SH-SY5Y (cell line): ENCODE data around the gene BICDL2.

ENCODE experiments used
- GATA2 ChIP-seq: IDR thresholded peaks from 2 replicates; pipeline ENCODE4 v1.6.1; 2011; ENCODE audit warnings: mild to moderate bottlenecking, low read depth, low read length
- GATA3 ChIP-seq: IDR thresholded peaks from 2 replicates; pipeline ENCODE4 v1.6.1; 2011; ENCODE audit warnings: low read depth, mild to moderate bottlenecking, low read length, moderate library complexity

DNA sequence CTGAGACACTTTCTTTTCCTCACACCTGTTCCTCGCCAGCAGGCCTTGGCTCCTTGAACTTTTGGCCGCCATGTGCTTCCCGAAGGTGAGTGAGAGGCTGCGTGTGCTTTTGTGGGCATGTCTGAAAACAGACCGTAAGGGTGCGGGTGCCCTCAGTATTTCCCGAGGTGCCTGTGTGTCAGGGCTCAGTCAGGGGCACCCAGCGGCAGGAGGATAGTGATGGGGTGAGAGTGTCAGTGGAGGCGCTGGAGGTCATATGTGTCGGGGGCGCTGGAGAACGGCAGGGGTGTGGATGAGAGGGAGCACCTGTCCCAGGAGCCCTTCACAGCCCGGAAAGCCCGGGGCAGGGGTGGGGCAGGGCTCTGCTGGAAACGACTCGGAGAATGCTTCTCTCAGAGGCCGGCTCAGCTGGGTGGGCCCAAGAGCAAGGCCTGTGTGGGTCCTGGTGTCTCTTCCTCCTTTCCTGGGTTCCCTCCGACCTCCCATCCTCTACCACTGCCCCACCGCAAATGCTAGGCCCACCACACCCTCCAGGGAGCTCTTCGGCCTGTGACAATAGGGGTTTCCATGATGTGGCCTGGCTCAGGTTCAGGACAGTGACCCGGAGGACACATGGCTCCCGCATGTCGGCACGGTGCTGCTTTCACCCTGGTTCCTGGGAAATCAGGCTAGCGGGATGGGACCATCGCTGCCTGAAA is 29.1 kb upstream of the BICDL2 start:
- TF ChIP-seq GATA2 (no peak), GATA3 (no peak)
